LHCN-M2 (cell line): ENCODE results near the gene PDCD5. TPM values are rescaled to one million over a fixed set of nuclear protein-coding genes. Genes with fewer than 3 reads are reported as not detected.

Source experiments
- DNase-seq: peaks from one replicate; pipeline ENCODE4 v3.0.0-alpha.2; 2012; ENCODE audit warnings: low read depth
- total RNA-seq: library from RNA; depleted of rRNA; stranded (reverse); fragments of >200 nt; gene quantifications from 2 replicates; pipeline ENCODE4 v1.2.3, GENCODE V29; 2014; rRNA removed

Gene PDCD5
- total RNA-seq, 1 experiment from 2014 or later: 150 TPM

DNA sequence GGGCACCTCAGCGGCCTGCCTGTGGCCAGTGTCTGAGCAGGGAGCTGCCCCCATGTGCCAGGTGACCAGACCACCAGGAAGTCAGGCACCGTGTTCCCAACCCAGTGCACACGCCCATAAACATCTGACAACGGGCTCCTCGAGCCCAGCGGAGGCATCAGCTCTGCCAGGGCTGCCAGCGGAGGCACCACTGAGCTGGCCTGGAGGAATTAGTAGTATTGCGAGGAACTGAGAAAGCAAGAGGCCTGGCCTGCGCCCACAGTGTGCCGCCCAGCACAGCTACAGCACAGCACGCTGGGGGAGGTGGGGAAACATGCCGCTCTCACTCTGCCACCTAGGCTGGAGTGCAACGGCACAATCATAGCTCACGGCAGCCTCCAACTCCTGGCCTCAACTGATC, 49.3 kb downstream of the PDCD5 start:
- no peak for DNase-seq

DNA sequence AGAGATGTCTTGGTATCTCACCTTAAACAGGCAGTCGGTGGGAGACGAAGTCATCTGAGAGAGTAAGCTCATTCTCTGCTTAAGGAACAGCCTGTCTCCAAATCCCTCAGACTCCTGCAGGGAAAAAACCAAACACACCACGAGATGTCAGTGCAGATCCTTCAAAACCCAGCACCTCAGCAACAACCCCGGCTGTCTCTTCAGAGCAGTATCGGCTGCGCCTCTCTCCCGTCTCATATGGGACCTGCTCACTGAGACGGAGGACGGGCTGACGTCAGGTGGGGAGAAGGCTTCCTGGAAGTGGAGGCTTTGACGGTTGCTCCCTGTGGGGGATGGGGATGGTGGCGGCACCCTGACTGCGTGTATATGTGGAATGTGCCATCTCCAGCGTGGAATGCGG, 50.4 kb downstream of the PDCD5 start:
- no peak for DNase-seq

Other genes starting within 250 kb of the PDCD5 start
- gene ZNF507, start 235.6 kb upstream of the PDCD5 start, total RNA-seq: 6.4 and 8.7 TPM in 2 replicates
- gene DPY19L3, start 175.4 kb upstream of the PDCD5 start, total RNA-seq: 13.0 and 15.7 TPM in 2 replicates
- 21.8 and 23.8 TPM in 2 replicates for gene ANKRD27, start 94.0 kb downstream of the PDCD5 start, total RNA-seq
- 0.26 and 0.69 TPM in 2 replicates for gene RGS9BP, start 94.7 kb downstream of the PDCD5 start, total RNA-seq
- gene NUDT19, start 110.6 kb downstream of the PDCD5 start, total RNA-seq: 16.5 and 17.0 TPM in 2 replicates
- 0.52 and 0.71 TPM in 2 replicates for gene TDRD12, start 138.6 kb downstream of the PDCD5 start, total RNA-seq